Heart right ventricle (tissue), 16 donors: ENCODE data around the gene IMPA2. TPM values are rescaled to one million over a fixed set of nuclear protein-coding genes. Genes with fewer than 3 reads are reported as not detected.
"Not testable (repeated sequence)": the region's sequence is repeated elsewhere in the genome, so short reads cannot be mapped to it uniquely, and the experiment has no call there.

Experiments used
- ATAC-seq, 8 donors: fragments of 200-7000 bp; cut with Tn5 transposase; one replicate each; pipeline ENCODE4 v1.9.1; 2020; ENCODE audit warnings: mild to moderate bottlenecking in 8 of 8, moderate library complexity in 8 of 8, moderate number of reproducible peaks in 1 of 8
- DNase-seq, 2 donors: peaks; one replicate each; pipeline ENCODE4 v3.0.0-alpha.2; 2020
- H3K27ac ChIP-seq, 10 donors: fragments of 200-600 bp; sonication (generic) in 2 of 10; one replicate each; pipeline versions ENCODE4 v1.5.0 to v1.8.0; 2020 to 2022; ENCODE audit warnings: mild to moderate bottlenecking in 3 of 10
- H3K27me3 ChIP-seq, 7 donors: fragments of 200-600 bp; one replicate each; pipeline ENCODE4 v1.8.0; 2021 to 2022; ENCODE audit warnings: mild to moderate bottlenecking in 2 of 7
- H3K36me3 ChIP-seq, 9 donors: fragments of 200-600 bp; sonication (generic) in 1 of 9; one replicate each; pipeline versions ENCODE4 v1.5.0 to v1.8.0; 2020 to 2022; ENCODE audit warnings: mild to moderate bottlenecking in 2 of 9
- H3K4me1 ChIP-seq, 9 donors: fragments of 200-600 bp; sonication (generic) in 1 of 9; one replicate each; pipeline versions ENCODE4 v1.5.0 to v1.8.0; 2020 to 2022; ENCODE audit warnings: mild to moderate bottlenecking in 4 of 9
- H3K4me3 ChIP-seq, 10 donors: fragments of 200-600 bp; sonication (generic) in 2 of 10; one replicate each; pipeline versions ENCODE4 v1.5.0 to v1.8.0; 2020 to 2022; ENCODE audit warnings: mild to moderate bottlenecking in 7 of 10, moderate library complexity in 2 of 10
- H3K9me3 ChIP-seq, 11 donors: fragments of 200-600 bp in 10 of 11; sonication (generic) in 2 of 11; one replicate each; pipeline versions ENCODE4 v1.5.0 to v1.8.0; 2013 to 2022; ENCODE audit warnings: mild to moderate bottlenecking in 2 of 11, control low read depth in 1 of 11, moderate library complexity in 1 of 11
- WGBS, 2 donors: extraction: QIAGEN DNeasy Blood & Tissue Kit; methylation state at CpG; one replicate each; pipeline ENCODE4 v1.1.7; 2013; ENCODE audit warnings: inconsistent platforms in 1 of 2; 5-methylcytosine and 5-hydroxymethylcytosine counted together
- intact Hi-C, 10 donors: fragments of 100-400 bp; cut with DNase I; formaldehyde crosslinking; loops; one replicate each; pipeline versions ENCODE4 v1.11.1 to v1.14.2; 2022
- polyA plus RNA-seq, 2 donors: library from polyadenylated mRNA; stranded (reverse); fragments of 200-250 nt; gene quantifications; one replicate each; pipeline ENCODE4 v1.2.3, GENCODE V29; 2013
- total RNA-seq, 10 donors: library from RNA; stranded (reverse); fragmentation: NEBNext Ultra II Directional in 3 of 10; extraction: Animal tissue kit (Norgen Biotek cat#: 25700) in 3 of 10; gene quantifications; one replicate each; pipeline versions ENCODE4 v1.2.1 to v1.2.4, GENCODE V29; 2021 to 2023
- TF ChIP-seq, protein P1 (sequence below), 9 donors: fragments of 200-600 bp; sonication (generic) in 2 of 9; IDR thresholded peaks; one replicate each; pipeline versions ENCODE4 v1.5.0 to v1.8.0; 2021 to 2022; ENCODE audit warnings: antibody characterized with exemption in 9 of 9, mild to moderate bottlenecking in 5 of 9, moderate library complexity in 1 of 9
- donor health status: Arrhythmogenic right ventricular cardiomyopathy.
- donor health status: ischemic (EF 13 %, LVEDD 7.1; RV severe dilation, severe dysfunction).
- donor health status: healthy with polysubstance abuse.
- donor health status: DM: no; HTN: yes; CAD: no.
- donor health status: DM: no; HTN: no; CAD: no.
- donor health status: ischemic (EF 25% LVEDD 6.9; RV normal size, moderate dysfunction).
- donor health status: ischemic (EF 25% LVEDD 5.7; RV mildly dilated, moderate dysfunction).
- donor health status: healthy.
- donor health status: DM: yes; HTN: yes; CAD: no.
- donor health status: Ischemic cardiomyopathy.
- donor health status: ischemic (EF 35%, LVEDD 5.7; RV mildly dilated, moderate dysfunction).
- donor health status: nonischemic (EF 11% LVEDD 7.7; RV severe dilation, severe dysfunction).
- donor health status: DM: yes; HTN: yes; CAD: no.
- donor health status: PGD.
- donor health status: ischemic (EF 29% LVEDD 5.4; RV normal size, mild dysfunction).
- donor health status: nonischemic (EF 23%, LVEDD 6.1; RV moderate dilation, normal function).

Gene IMPA2
- total and polyA plus RNA-seq, 12 donors: 17.6 to 79.6 (median 32.2) TPM

DNA sequence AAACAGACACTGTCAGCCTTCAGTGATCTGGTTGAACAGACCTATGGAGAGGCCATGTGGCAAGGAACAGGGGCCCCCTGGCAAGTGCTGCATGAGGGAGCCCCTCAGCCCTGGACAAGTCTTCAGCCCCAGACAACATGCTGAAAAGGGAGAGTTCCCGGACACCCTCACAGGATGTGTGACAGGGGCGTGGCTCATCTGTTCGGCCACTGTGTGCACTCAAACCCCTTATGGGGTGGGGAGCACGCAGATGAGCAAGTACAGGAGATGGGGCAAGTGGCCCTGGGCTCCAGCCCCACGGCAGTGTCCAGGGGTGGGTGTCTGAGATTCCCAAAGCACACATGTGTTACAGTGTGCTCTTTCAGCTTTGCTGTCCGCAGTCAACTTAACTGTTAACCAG lies 37.8 kb upstream of the IMPA2 start:
- Histone ChIP-seq H3K27me3 (no peaks in the 10 kb centered on the region), H3K4me3 (no peak overlapping the region), H3K27ac (no peak overlapping the region), H3K9me3 (no peaks in the 10 kb centered on the region), H3K36me3 (no peaks in the 10 kb centered on the region), H3K4me1 (peaks cover 0 to 24% (median 15%) of the 10 kb centered on the region in 9 donors)
- WGBS, 2 donors: 86 to 87% methylated on average over 6 of the region's 6 CpGs
- intact Hi-C loops: no loop called here
- ATAC-seq: no peak
- no peak for DNase-seq
- TF ChIP-seq, protein P1, sequence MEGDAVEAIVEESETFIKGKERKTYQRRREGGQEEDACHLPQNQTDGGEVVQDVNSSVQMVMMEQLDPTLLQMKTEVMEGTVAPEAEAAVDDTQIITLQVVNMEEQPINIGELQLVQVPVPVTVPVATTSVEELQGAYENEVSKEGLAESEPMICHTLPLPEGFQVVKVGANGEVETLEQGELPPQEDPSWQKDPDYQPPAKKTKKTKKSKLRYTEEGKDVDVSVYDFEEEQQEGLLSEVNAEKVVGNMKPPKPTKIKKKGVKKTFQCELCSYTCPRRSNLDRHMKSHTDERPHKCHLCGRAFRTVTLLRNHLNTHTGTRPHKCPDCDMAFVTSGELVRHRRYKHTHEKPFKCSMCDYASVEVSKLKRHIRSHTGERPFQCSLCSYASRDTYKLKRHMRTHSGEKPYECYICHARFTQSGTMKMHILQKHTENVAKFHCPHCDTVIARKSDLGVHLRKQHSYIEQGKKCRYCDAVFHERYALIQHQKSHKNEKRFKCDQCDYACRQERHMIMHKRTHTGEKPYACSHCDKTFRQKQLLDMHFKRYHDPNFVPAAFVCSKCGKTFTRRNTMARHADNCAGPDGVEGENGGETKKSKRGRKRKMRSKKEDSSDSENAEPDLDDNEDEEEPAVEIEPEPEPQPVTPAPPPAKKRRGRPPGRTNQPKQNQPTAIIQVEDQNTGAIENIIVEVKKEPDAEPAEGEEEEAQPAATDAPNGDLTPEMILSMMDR (IDR thresholded peaks at IDR 0.05): no peak

DNA sequence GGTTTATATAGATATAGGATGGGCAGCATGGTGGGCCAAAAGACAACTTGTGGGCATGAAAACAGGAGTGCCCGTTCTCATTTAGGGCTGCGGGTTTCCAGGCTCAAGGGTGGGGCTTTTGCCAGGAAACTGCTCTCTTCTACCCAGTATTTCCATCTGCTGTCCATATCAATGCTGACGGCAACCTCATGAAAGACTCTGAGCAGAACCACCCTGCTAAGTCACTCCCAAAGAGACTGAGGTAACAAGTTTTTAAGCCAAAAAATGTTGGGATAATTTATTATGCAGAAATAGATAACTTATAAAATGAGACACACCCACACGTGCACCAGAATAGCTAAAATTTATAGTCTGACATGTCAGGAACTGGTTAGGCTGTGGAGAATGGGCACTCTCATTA lies 37.1 kb upstream of the IMPA2 start:
- DNase-seq (no peak), ATAC-seq (no peak)
- 88 to 92% methylated on average over 4 of the region's 4 CpGs for WGBS, 2 donors
- no peaks in the 10 kb centered on the region for H3K27me3 ChIP-seq
- intact Hi-C loops: loop anchor here in 1 of 10 donors (2.0 kb wide), 1 partner anchor 95 kb away; no protein-coding TSS in a partner anchor
- TF ChIP-seq, protein P1 (IDR thresholded peaks at IDR 0.05): no peak
- no peak overlapping the region for H3K27ac ChIP-seq
- no peaks in the 10 kb centered on the region for H3K36me3 ChIP-seq
- H3K9me3 ChIP-seq: no peaks in the 10 kb centered on the region
- no peak overlapping the region for H3K4me3 ChIP-seq
- peaks cover 0 to 24% (median 15%) of the 10 kb centered on the region in 9 donors for H3K4me1 ChIP-seq

DNA sequence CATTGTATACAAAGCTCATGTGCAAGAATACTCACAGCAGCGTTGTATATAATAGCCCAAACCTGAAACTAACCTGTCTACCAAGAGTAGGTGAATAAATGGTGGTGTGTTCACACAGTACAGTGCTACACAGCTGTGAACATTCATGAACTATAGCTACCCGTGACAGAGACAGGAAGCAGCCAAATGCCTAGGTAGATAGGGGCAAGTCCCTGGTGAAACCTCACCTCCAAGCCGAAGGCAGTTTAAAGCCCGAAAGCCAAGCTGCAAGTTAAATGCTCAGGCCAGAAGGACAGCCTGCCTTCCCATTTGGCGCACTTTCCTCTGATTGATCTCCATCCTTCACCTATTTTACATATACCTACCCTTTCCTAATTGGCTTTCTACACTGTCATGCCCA lies 36.5 kb upstream of the IMPA2 start:
- Histone ChIP-seq H3K4me3 (no peak overlapping the region), H3K9me3 (no peaks in the 10 kb centered on the region), H3K27ac (no peak overlapping the region), H3K4me1 (peaks cover 0 to 24% (median 15%) of the 10 kb centered on the region in 9 donors), H3K36me3 (no peaks in the 10 kb centered on the region), H3K27me3 (no peaks in the 10 kb centered on the region)
- 81 to 96% methylated on average over 5 of the region's 5 CpGs for WGBS, 2 donors
- DNase-seq (no peak), ATAC-seq (no peak)
- intact Hi-C loops: loop anchor here in 3 of 10 donors (2.0 to 5.0 kb wide), 3 partner anchors 37 to 94 kb away; partner anchors contain the start of genes IMPA2 (in 1 of the 3) and MPPE1 (in 1 of the 3)
- TF ChIP-seq, protein P1 (IDR thresholded peaks at IDR 0.05): no peak

DNA sequence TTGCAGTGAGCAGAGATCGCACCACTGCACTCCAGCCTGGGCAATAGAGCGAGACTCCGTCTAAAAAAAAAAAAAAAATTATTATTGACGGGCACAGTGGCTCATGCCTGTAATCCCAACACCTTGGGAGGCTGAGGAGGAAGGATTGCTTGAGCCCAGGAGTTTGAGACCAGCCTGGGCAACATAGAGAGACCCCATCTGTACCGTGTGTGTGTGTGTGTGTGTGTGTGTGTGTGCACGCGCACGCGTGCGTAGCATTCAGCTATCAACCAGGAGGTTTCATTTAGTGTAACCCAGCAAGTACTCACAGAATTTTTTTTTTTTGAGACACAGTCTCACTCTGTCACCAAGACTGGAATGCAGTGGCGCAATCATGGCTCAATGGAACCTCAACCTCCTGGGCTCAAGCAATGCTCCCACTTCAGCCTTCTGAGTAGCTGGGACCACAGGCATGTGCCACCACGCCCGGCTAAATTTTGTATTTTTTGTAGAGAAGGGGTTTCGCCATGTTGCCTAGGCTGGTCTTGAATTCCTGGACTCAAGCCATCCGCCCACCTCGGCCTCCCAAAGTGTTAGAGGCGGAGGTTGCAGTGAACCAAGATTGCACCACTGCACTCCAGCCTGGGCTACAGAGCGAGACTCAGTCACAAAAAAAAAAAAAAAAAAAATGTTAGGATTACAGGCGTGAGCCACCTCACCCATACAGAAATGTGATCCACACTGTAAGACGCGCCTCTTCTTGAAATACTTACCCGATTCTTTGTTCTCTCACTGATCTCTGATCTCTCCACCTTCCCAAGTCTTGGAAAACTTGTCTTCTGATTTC lies 35.3 kb upstream of the IMPA2 start:
- Histone ChIP-seq H3K4me1 (peaks cover 0 to 24% (median 15%) of the 10 kb centered on the region in 9 donors), H3K27ac (peak overlapping the region in 7 of 10 donors; percentile 87 to 99 (median 97)), H3K4me3 (peak overlapping the region in 1 of 10 donors; percentile 60)
- intact Hi-C loops: loop anchor here in 6 of 10 donors (2.0 to 5.0 kb wide), 6 partner anchors 35 to 95 kb away; partner anchors contain the start of genes IMPA2 (in 5 of the 6), MPPE1 (in 2 of the 6) and CHMP1B (in 1 of the 6)
- not testable (repeated sequence) for H3K27me3 ChIP-seq, H3K36me3 ChIP-seq, DNase-seq, ATAC-seq, H3K9me3 ChIP-seq
- WGBS, 2 donors: 92 to 95% methylated on average over 21 to 22 of the region's 22 CpGs
